H1 (cell line): ENCODE data around the gene PIBF1. TPM values are rescaled to one million over a fixed set of nuclear protein-coding genes. Genes with fewer than 3 reads are reported as not detected.

Experiments
- CTCF ChIA-PET: fragments of 300-600 bp; sonication (Branson Sonifier 250); formaldehyde crosslinking; loops from one replicate; lab custom pipeline; 2021; ENCODE audit not compliant: partially characterized antibody; lab: Charles Lee
- POLR2A ChIA-PET: fragments of 300-600 bp; sonication (Branson Sonifier 250); formaldehyde crosslinking; loops from one replicate; lab custom pipeline; 2021; ENCODE audit warnings: inconsistent platforms; ENCODE audit not compliant: partially characterized antibody; lab: Charles Lee
- DNase-seq, 2 experiments: peaks; one replicate each; pipeline versions ENCODE4 v3.0.0 to v3.0.0-alpha.2; 2010 to 2022; ENCODE audit warnings: low spot score in 2 of 2, low read depth in 1 of 2, mixed read lengths in 1 of 2
- FAIRE-seq: peaks from 2 replicates; lab custom pipeline; 2011; peaks lifted over from hg19 to GRCh38; lab: Jason Lieb, UNC
- H2AFZ ChIP-seq: 2 replicates; pipeline ENCODE4 v1.8.1; 2012; ENCODE audit warnings: low read length, inconsistent platforms
- H2AK5ac ChIP-seq: 2 replicates; pipeline ENCODE4 v1.6.1; 2013; ENCODE audit warnings: low read depth, low read length
- H2BK120ac ChIP-seq: replicated peaks from 2 replicates; pipeline ENCODE3; 2013; ENCODE audit warnings: low read depth, low read length, inconsistent platforms
- H2BK12ac ChIP-seq: 2 replicates; pipeline ENCODE4 v1.6.1; 2013; ENCODE audit warnings: low read depth, low read length
- H2BK15ac ChIP-seq: 2 replicates; pipeline ENCODE4 v1.6.1; 2013; ENCODE audit warnings: low read length
- H2BK20ac ChIP-seq: 2 replicates; pipeline ENCODE4 v1.6.1; 2013; ENCODE audit warnings: low read length
- H2BK5ac ChIP-seq: 2 replicates; pipeline ENCODE4 v1.6.1; 2013; ENCODE audit warnings: low read depth, low read length
- H3K14ac ChIP-seq: 2 replicates; pipeline ENCODE4 v1.6.1; 2013; ENCODE audit warnings: inconsistent platforms; ENCODE audit not compliant: insufficient read length
- H3K18ac ChIP-seq: 2 replicates; pipeline ENCODE4 v1.6.1; 2013; ENCODE audit warnings: low read length; ENCODE audit errors: extremely low read depth
- H3K23ac ChIP-seq: 2 replicates; pipeline ENCODE4 v1.6.1; 2013; ENCODE audit warnings: inconsistent platforms; ENCODE audit not compliant: insufficient read length
- H3K23me2 ChIP-seq: 2 replicates; pipeline ENCODE4 v1.6.1; 2013; ENCODE audit warnings: low read depth, low read length
- H3K27ac ChIP-seq: 2 replicates; pipeline ENCODE4 v1.6.1; 2011; ENCODE audit warnings: low read depth, low read length, inconsistent platforms
- H3K27me3 ChIP-seq, 4 experiments: replicated peaks in 1 of 4; 1 replicate in 1 of 4; 2 replicates in 3 of 4; pipeline versions ENCODE4 v1.6.1 to v1.8.1; 2011 to 2013; ENCODE audit warnings: low read length in 3 of 4, mild to moderate bottlenecking in 3 of 4, inconsistent platforms in 2 of 4, mixed read lengths in 2 of 4, moderate library complexity in 1 of 4; ENCODE audit not compliant: control insufficient read depth in 3 of 4, insufficient read depth in 3 of 4; ENCODE audit errors: extremely low read depth in 1 of 4
- H3K36me3 ChIP-seq, 4 experiments: 2 replicates each; pipeline versions ENCODE4 v1.6.1 to v1.8.1; 2011 to 2013; ENCODE audit warnings: mild to moderate bottlenecking in 4 of 4, low read length in 3 of 4, moderate library complexity in 2 of 4, control low read depth in 1 of 4, inconsistent platforms in 1 of 4; ENCODE audit not compliant: insufficient read depth in 4 of 4, control insufficient read depth in 2 of 4
- H3K4ac ChIP-seq: replicated peaks from 2 replicates; pipeline ENCODE3; 2013; ENCODE audit warnings: low read length, low read depth, mixed read lengths, inconsistent platforms; ENCODE audit not compliant: insufficient read length
- H3K4me1 ChIP-seq, 4 experiments: replicated peaks in 1 of 4; 1 replicate in 1 of 4; 2 replicates in 3 of 4; pipeline versions ENCODE4 v1.6.1 to v1.8.1; 2011 to 2013; ENCODE audit warnings: low read length in 3 of 4, inconsistent platforms in 2 of 4, mixed read lengths in 1 of 4; ENCODE audit not compliant: insufficient read depth in 4 of 4, control insufficient read depth in 3 of 4
- H3K4me2 ChIP-seq, 2 experiments: 2 replicates each; pipeline versions ENCODE4 v1.6.1 to v1.8.1; 2011 to 2013; ENCODE audit warnings: low read depth in 2 of 2, low read length in 2 of 2, control low read depth in 1 of 2, inconsistent platforms in 1 of 2, mild to moderate bottlenecking in 1 of 2; ENCODE audit not compliant: insufficient read depth in 1 of 2
- H3K4me3 ChIP-seq, 4 experiments: fragments of 200-600, 300-600 bp in 1 of 4; sonication (generic), shearing (Covaris generic), sonication (Bioruptor Twin) in 1 of 4; 2 replicates each; pipeline versions ENCODE4 v1.5.1 to v1.8.1; 2011 to 2016; ENCODE audit warnings: low read length in 4 of 4, low read depth in 3 of 4, control low read depth in 2 of 4, inconsistent platforms in 2 of 4, mild to moderate bottlenecking in 2 of 4, mixed read lengths in 1 of 4, moderate library complexity in 1 of 4; ENCODE audit not compliant: insufficient read depth in 2 of 4; ENCODE audit errors: extremely low read depth in 1 of 4
- H3K56ac ChIP-seq: replicated peaks from 2 replicates; pipeline ENCODE3; 2013; ENCODE audit warnings: low read depth, mild to moderate bottlenecking, mixed read lengths, low read length, inconsistent platforms; ENCODE audit not compliant: insufficient read length
- H3K79me1 ChIP-seq: 2 replicates; pipeline ENCODE4 v1.6.1; 2013; ENCODE audit warnings: low read depth, low read length, control low read depth
- H3K79me2 ChIP-seq, 2 experiments: 2 replicates each; pipeline versions ENCODE4 v1.6.1 to v1.8.1; 2012 to 2013; ENCODE audit warnings: low read length in 2 of 2, mild to moderate bottlenecking in 2 of 2, inconsistent platforms in 1 of 2; ENCODE audit not compliant: insufficient read depth in 2 of 2, control insufficient read depth in 1 of 2
- H3K9ac ChIP-seq, 4 experiments: replicated peaks in 1 of 4; 1 replicate in 1 of 4; 2 replicates in 3 of 4; pipeline versions ENCODE4 v1.6.1 to v1.8.1; 2011 to 2013; ENCODE audit warnings: low read depth in 3 of 4, low read length in 3 of 4, control low read depth in 2 of 4, mild to moderate bottlenecking in 2 of 4, moderate library complexity in 2 of 4, inconsistent platforms in 1 of 4; ENCODE audit errors: extremely low read depth in 1 of 4
- H3K9me3 ChIP-seq, 2 experiments: 2 replicates each; pipeline versions ENCODE4 v1.6.1 to v1.8.1; 2012 to 2013; ENCODE audit warnings: mild to moderate bottlenecking in 2 of 2, moderate library complexity in 2 of 2, control low read depth in 1 of 2, inconsistent platforms in 1 of 2, low read depth in 1 of 2, low read length in 1 of 2, mixed read lengths in 1 of 2; ENCODE audit not compliant: insufficient read depth in 2 of 2
- H4K20me1 ChIP-seq, 2 experiments: replicated peaks in 1 of 2; 2 replicates each; pipeline versions ENCODE3 to v1.8.1; 2011 to 2013; ENCODE audit warnings: inconsistent platforms in 2 of 2, low read length in 2 of 2, mild to moderate bottlenecking in 1 of 2; ENCODE audit not compliant: insufficient read depth in 2 of 2, control insufficient read depth in 1 of 2
- H4K5ac ChIP-seq: 2 replicates; pipeline ENCODE4 v1.6.1; 2013; ENCODE audit warnings: low read length, low read depth, mixed read lengths, inconsistent platforms; ENCODE audit not compliant: insufficient read length
- H4K8ac ChIP-seq: 2 replicates; pipeline ENCODE4 v1.8.0; 2013; ENCODE audit warnings: mild to moderate bottlenecking, moderate library complexity, low read length, inconsistent platforms; ENCODE audit not compliant: insufficient read depth; ENCODE audit errors: extremely low read depth
- H4K91ac ChIP-seq: replicated peaks from 2 replicates; pipeline ENCODE3; 2013; ENCODE audit warnings: low read length, mixed read lengths, inconsistent platforms; ENCODE audit not compliant: insufficient read length
- CHD1 ChIP-seq: IDR thresholded peaks from 2 replicates; pipeline ENCODE4 v1.6.1; 2012; ENCODE audit warnings: low read depth, low read length, improper control_type of control experiment
- CTBP2 ChIP-seq: IDR thresholded peaks from 2 replicates; pipeline ENCODE4 v1.7.0; 2011; ENCODE audit warnings: borderline replicate concordance, mild to moderate bottlenecking, moderate library complexity, mixed read lengths, low read length; ENCODE audit not compliant: insufficient read depth, insufficient read length
- EP300 ChIP-seq, 2 experiments: IDR thresholded peaks; 1 replicate in 1 of 2; 2 replicates in 1 of 2; pipeline ENCODE4 v1.6.1; 2011 to 2012; ENCODE audit warnings: low read depth in 2 of 2, low read length in 2 of 2, mild to moderate bottlenecking in 2 of 2, borderline replicate concordance in 1 of 2, inconsistent platforms in 1 of 2, moderate library complexity in 1 of 2
- HDAC2 ChIP-seq, 2 experiments: fragments of 300-600 bp in 1 of 2; sonication (generic) in 1 of 2; IDR thresholded peaks; 2 replicates each; pipeline ENCODE4 v1.6.1; 2011 to 2012; ENCODE audit warnings: low read depth in 2 of 2, low read length in 2 of 2, mild to moderate bottlenecking in 2 of 2, moderate library complexity in 2 of 2, borderline replicate concordance in 1 of 2, inconsistent platforms in 1 of 2
- HDAC6 ChIP-seq: IDR thresholded peaks from one replicate; pipeline ENCODE4 v1.7.1; 2012; ENCODE audit warnings: low read depth, mild to moderate bottlenecking, inconsistent platforms, low read length, moderate library complexity
- KDM1A ChIP-seq: fragments of 200-600, 300-600 bp; sonication (generic); IDR thresholded peaks from 2 replicates; pipeline ENCODE4 v1.7.1; 2016; ENCODE audit warnings: mild to moderate bottlenecking, low read length, borderline replicate concordance
- KDM4A ChIP-seq: IDR thresholded peaks from one replicate; pipeline ENCODE4 v1.7.1; 2012; ENCODE audit warnings: low read depth, mild to moderate bottlenecking, moderate library complexity, low read length, inconsistent platforms; ENCODE audit not compliant: severe bottlenecking
- NANOG ChIP-seq: IDR thresholded peaks from 2 replicates; pipeline ENCODE4 v1.6.1; 2011; ENCODE audit warnings: low read length, low read depth, mild to moderate bottlenecking, inconsistent platforms; ENCODE audit not compliant: insufficient read depth, poor library complexity, severe bottlenecking
- PHF8 ChIP-seq: fragments of 200-600 bp; sonication (generic); conservative IDR thresholded peaks from 2 replicates; pipeline ENCODE4 v1.7.1; 2012; ENCODE audit warnings: low read depth, mild to moderate bottlenecking, inconsistent platforms, low read length, moderate library complexity
- POU5F1 ChIP-seq: IDR thresholded peaks from 2 replicates; pipeline ENCODE4 v1.6.1; 2011; ENCODE audit warnings: low read depth, mild to moderate bottlenecking, low read length, moderate library complexity
- RFX5 ChIP-seq: IDR thresholded peaks from 2 replicates; pipeline ENCODE4 v1.6.1; 2011; ENCODE audit warnings: low read depth, low read length, improper control_type of control experiment, borderline replicate concordance
- RXRA ChIP-seq: IDR thresholded peaks from 2 replicates; pipeline ENCODE4 v1.6.1; 2011; ENCODE audit warnings: low read depth, mild to moderate bottlenecking, low read length, moderate library complexity; ENCODE audit not compliant: insufficient read depth
- SAP30 ChIP-seq: fragments of 300-600 bp; sonication (generic); IDR thresholded peaks from 2 replicates; pipeline ENCODE4 v1.7.1; 2012; ENCODE audit warnings: low read length, moderate library complexity, mild to moderate bottlenecking, inconsistent platforms; ENCODE audit not compliant: insufficient read depth, insufficient replicate concordance
- SP1 ChIP-seq: IDR thresholded peaks from 2 replicates; pipeline ENCODE4 v1.6.1; 2011; ENCODE audit warnings: low read depth, low read length
- whole genome bisulfite sequencing, 2 experiments: shearing (Covaris generic) in 1 of 2; methylation state at CpG; one replicate each; pipeline versions ENCODE4 v1.1.6 to v1.1.7; 2013 to 2015; ENCODE audit warnings: low lambda C conversion rate in 2 of 2, mixed read lengths in 2 of 2, inconsistent platforms in 1 of 2, low coverage in 1 of 2, missing lambda C conversion rate in 1 of 2; ENCODE audit not compliant: insufficient replicate concordance in 2 of 2, insufficient coverage in 1 of 2, insufficient read length in 1 of 2; ENCODE audit errors: extremely low coverage in 1 of 2, missing lambda C conversion rate in 1 of 2; 5-methylcytosine and 5-hydroxymethylcytosine counted together
- polyA plus RNA-seq, 7 experiments: library from polyadenylated mRNA; depleted of rRNA in 3 of 7; stranded (reverse) in 5 of 7; unstranded in 2 of 7; fragments of >200 nt in 5 of 7; fragments of 200-250 nt in 2 of 7; gene quantifications; 1 replicate in 5 of 7; 2 replicates in 1 of 7; 4 replicates in 1 of 7; pipeline versions ENCODE4 v1.2.1 to v1.2.3, GENCODE V29; 2011 to 2013; ENCODE audit warnings: missing spikeins in 2 of 7, mixed read lengths in 2 of 7
- total RNA-seq: library from RNA; stranded (reverse); fragmentation: NEBNext Ultra II Directional; extraction: Animal tissue kit (Norgen Biotek cat#: 25700); gene quantifications from 2 replicates; pipeline ENCODE4 v1.2.1, GENCODE V29; 2021

The PIBF1 gene
- total and polyA plus RNA-seq, 2 of the 8 experiments (the other 6 are each of a cell fraction or from before 2014, with no cell fraction given) = 1.1 to 13.2 TPM

DNA sequence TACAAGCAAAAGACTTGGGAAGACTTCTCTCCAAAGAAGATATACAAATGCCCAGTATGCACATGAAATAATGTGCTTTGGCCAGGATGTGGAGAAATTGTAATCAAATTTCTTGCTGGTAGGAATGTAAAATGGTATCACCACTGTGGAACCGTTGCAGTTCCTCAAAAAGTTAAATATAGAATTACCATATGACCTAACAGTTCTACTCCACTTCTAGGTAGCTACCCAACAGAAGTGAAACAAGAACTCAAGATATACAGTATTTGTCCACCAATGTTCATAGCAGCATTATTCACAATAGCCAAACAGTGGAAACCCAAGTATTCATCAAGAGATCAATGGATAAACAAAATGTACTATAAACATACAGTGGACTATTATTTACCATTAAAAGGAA lies 181.8 kb downstream of the PIBF1 start:
- no peak overlapping the region for H2AK5ac ChIP-seq
- no peak overlapping the region for H4K91ac ChIP-seq
- no peak overlapping the region for H3K56ac ChIP-seq
- no peak overlapping the region for H3K4me2 ChIP-seq
- no peak overlapping the region for H3K14ac ChIP-seq
- no peak overlapping the region for H2BK15ac ChIP-seq
- no peak overlapping the region for H3K18ac ChIP-seq
- no peak overlapping the region for H2AFZ ChIP-seq
- H4K5ac ChIP-seq = no peak overlapping the region
- H3K4ac ChIP-seq = no peak overlapping the region
- H3K23me2 ChIP-seq = no peaks in the 10 kb centered on the region
- CTCF ChIA-PET = no interaction called here
- whole genome bisulfite sequencing, 2 experiments = 90% methylated on average over 1 of the region's 1 CpG; no CpG with 5 or more reads in 1 of the 2 experiments
- peaks cover 0 to 2% (median 0%) of the 10 kb centered on the region in 4 experiments; a peak in 2 of 7 replicates for H3K4me1 ChIP-seq
- H2BK20ac ChIP-seq = no peak overlapping the region
- POLR2A ChIA-PET = no interaction called here
- no peak overlapping the region for H2BK12ac ChIP-seq
- H3K36me3 ChIP-seq = no peaks in the 10 kb centered on the region
- no peaks in the 10 kb centered on the region for H3K27me3 ChIP-seq
- no peaks in the 10 kb centered on the region for H3K79me1 ChIP-seq
- FAIRE-seq (no peak), DNase-seq (no peak)
- no peak overlapping the region for H2BK5ac ChIP-seq
- H4K8ac ChIP-seq = no peak overlapping the region
- no peaks in the 10 kb centered on the region for H3K9me3 ChIP-seq
- H3K4me3 ChIP-seq = no peak overlapping the region
- H4K20me1 ChIP-seq = no peaks in the 10 kb centered on the region
- no peak overlapping the region for H2BK120ac ChIP-seq
- no peak overlapping the region for H3K23ac ChIP-seq
- H3K9ac ChIP-seq = no peak overlapping the region
- H3K27ac ChIP-seq = no peak overlapping the region
- H3K79me2 ChIP-seq = no peaks in the 10 kb centered on the region
- TF ChIP-seq PHF8 (no peak), CHD1 (no peak), KDM1A (no peak), NANOG (no peak), POU5F1 (no peak), HDAC6 (no peak), SP1 (no peak), RFX5 (no peak), KDM4A (no peak), CTBP2 (no peak), EP300 (IDR thresholded peaks at IDR 0.05; ENCODE audit: borderline replicate concordance in 1 of 2, low read depth in 2 of 2, low read length in 2 of 2) (no peak), SAP30 (no peak), RXRA (no peak), HDAC2 (IDR thresholded peaks at IDR 0.05; ENCODE audit: borderline replicate concordance in 1 of 2, low read depth in 2 of 2, low read length in 2 of 2) (no peak)
